HK-2 (cell line): ENCODE measurements around the gene TMEM74B.
"Not testable (repeated sequence)": the region's sequence is repeated elsewhere in the genome, so short reads cannot be mapped to it uniquely, and the experiment has no call there.

Source experiments
- DNase-seq: peaks from one replicate; pipeline ENCODE4 v3.0.0-alpha.2; 2018; ENCODE audit not compliant: unreplicated experiment

Gene TMEM74B

DNA sequence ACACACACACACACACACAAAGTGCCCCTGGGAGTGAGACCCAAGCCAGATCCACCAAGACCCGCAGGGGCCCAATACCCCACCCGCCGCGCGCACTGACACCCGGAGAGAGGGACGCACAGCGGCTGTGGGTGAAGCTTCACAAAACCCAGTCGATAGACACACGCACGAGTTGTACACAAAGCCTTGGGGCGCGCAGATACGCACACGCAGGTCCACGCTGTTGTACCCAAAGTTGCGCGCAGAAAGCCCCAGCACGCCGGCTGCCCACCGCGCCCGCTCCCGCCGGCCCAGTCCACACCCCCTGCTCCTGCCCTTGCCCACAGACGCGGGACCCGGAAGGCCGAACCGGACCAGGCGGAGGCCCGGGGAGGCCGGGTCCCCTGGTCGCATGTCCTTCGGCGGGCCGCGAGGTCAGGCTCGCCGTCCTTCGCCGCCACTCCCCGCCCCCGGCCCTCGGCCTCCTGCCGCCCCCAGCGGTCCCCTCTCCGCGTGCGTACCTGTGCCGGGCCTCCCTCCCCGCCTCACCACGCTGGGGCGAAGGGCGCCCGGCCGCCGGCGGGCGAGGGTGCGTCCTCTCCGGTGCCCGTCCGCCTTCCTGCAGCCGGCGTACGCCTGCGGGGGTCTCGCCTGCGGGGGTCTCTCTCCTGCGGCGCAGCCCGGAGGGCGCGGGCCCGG lies at the start of gene TMEM74B:
Gene TMEM74B, minus strand, starts transcription at position 344 of the 678 bp plus-strand sequence. CDS start 1,180 bp downstream, outside the sequence.
- DNase-seq = peak; percentile 38

DNA sequence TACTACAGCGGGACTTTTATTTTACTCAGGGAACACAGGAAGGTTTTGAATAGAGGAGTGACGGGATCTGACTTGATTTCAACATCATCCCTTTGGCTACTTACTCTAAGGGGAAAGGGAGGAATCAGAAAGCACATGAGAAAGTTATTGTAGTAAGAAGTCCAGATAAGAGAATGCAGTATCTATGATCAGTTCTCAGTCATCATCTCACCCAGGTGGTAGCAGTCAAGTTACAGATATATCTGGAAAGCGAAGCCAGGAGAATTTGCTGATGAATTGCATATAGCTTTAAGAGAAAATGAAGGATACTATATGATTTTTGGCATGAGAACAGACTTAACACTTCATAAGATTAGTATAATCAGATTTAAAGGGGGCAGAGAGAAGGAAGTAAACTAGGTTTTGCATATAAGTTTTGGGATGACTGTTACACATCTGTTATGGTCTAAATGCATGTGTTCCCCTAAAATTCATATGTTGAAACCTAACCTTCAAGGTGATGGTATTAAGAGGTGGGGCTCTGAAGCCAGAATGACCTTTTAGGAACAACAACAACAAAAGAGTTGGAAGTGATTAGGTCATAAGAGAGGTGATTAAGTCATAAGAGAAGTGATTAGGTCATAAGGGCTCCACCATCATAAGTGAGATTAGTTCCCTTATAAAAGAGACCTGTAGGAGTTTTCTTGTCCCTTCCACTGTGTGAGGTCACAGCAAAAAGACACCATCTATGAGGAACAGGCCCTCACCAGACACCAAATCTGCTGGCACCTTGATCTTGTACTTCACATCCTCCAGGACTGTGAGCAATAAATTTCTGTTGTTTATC lies 47.7 kb upstream of the TMEM74B start:
- DNase-seq = no peak

DNA sequence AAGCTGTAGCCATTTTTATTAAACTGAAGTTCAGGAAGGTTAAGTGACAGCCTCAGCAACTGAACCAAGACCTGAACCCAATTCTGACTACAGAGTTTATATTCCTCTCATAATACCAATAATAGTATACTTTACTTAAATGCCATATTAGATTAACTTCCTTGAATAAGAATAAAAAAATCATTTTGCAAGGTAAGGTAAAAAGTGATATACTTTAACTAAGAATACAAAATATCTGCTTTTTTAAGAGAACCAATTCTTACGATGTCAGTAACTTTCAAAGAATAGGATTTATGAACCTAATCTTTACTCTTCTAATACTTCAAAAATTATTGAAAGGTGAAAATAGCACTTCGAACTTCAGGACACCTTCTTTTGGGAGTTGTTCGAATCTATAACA lies 44.8 kb upstream of the TMEM74B start:
- DNase-seq = no peak

DNA sequence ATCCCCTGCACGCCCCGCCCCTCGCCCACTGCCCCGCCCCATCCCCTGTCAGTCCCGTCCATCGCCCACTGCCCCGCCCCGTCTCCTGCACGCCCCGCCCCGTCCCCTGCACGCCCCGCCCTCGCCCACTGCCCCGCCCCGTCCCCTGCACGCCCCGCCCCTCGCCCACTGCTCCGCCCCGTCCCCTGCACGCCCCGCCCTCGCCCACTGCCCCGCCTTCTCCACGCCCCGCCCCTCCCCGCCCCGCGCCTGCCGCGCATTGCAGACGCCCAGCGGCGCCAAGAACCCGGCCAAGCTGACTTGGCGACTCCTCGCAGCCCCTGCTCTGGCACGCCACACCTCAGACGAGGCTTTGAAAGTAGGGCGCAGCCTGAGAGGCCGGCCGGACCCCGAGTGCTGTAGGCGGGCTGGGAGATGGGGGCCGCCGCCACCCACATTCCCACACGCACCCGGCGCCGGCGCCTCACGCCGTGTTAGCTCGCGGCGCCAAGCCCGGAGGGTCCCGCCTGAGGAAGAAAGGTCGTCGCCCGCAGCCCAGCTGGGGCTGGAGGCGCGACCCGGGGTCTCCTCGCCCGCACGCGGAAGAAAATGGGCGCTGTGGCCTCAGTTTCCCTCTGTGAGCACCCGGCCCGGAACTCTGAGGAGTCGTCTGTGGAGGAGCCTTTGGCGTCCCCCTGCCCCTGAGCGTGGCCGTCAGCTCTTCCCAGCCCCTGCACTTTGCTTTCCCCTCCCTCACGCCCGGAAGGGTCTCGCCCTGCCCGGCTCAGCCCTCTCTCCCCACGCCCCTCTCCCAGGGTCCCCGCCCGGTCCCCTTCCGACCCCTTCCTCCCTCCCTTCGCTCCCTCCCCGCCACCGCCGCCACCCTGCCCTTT lies 41.2 kb upstream of the TMEM74B start, which contains the start of gene RAD21L1:
Gene RAD21L1, plus strand, starts transcription at position 262 of the 872 bp plus-strand sequence. CDS start 2,410 bp downstream, outside the sequence.
- DNase-seq = peak; percentile 99

DNA sequence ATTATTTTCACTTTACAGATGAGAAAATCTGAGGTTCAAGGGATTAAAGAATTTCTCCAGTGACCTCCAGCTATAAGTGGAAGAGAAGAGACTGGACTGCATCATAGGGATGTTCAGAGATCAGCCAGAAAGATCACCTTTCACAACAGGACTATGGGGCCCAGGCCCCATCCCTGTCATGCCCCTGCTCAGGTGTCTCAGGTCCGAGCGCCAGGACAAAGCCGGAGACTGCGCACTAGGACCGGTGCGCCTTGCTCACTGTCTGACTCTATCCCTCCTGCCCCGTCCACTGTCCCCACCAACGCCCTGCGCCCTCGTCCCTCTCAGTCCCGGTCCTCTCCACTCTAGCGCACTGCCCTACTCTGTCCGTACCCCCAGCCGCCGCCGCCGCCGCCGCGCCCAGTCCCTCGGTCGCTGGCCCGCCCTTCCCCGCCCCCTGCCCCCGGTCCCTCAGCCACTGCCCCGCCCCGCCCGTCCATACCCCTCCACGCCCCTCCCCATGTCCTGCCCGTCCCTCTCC lies 40.5 kb upstream of the TMEM74B start:
- no peak for DNase-seq

DNA sequence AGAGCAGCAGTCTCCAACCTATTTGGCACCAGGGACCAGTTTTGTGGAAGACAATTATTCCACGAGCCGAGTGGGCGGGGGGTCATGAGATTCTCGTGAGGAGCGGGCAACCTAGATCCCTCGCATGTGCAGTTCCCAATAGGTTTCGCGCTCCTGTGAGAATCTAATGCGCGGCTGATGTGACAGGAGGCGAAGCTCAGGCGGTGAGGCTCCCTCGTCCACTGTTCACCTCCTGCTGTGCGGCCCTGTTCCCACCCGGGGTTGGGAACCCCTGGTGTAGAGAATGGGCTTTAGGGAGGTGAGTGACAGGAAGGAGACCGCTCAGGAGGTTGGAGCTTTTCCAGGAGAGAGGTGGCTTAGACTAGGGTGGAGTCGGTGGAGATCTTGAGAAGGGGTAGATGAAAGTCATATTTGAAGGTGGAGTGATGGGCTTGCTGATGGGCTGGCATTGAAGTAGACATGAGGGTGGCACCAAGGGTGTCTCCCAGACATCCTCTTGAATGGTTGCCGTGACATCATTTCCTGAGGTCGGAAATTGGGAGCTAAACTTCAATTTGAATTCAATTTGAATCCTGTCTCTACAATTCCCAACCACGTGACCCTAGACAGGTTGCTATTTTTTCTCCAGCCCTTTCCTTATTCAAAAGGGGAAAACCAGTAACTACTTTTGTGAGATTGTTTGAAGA lies 39.6 kb upstream of the TMEM74B start:
- DNase-seq = no peak

DNA sequence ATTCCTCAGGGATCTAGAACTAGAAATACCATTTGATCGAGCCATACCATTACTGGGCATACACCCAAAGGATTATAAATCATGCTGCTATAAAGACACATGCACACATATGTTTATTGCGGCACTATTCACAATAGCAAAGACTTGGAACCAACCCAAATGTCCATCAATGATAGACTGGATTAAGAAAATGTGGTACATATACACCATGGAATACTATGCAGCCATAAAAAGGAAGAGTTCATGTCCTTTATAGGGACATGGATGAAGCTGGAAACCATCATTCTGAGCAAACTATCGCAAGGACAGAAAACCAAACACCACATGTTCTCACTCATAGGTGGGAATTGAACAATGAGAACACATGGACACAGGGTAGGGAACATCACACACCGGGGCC lies 38.0 kb upstream of the TMEM74B start:
- not testable (repeated sequence) for DNase-seq

DNA sequence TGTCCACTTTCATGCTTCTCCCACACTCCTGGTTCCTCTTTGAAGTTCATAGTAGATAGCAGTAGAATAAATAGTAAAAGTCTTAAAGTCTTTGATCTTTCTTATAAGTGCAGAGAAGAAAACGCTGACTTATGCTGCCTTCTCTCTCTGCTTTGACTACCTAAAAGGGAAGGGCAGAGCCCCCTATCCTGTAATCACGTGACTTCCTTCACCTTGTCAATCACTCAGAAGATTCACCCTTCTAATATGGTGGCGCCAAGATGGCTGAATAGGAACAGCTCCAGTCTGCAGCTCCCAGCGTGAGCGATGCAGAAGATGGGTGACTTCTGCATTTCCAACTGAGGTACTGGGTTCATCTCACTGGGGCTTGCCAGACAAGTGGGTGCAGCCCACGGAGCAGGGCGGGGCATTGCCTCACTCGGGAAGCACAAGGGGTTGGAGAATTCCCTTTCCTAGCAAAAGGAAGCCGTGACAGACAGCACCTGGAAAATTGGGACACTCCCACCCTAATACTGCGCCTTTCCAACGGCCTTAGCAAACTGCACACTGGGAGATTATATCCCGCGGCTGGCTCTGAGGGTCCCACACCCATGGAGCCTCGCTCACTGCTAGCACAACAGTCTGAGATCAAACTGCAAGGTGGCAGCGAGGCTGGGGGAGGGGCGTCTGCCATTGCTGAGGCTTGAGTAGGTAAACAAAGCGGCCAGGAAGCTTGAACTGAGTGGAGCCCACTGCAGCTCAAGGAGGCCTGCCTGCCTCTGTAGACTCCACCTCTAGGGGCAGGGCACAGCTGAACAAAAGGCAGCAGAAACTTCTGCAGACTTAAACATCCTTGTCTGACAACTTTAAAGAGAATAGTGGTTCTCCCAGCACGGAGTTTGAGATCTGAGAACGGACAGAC lies 32.0 kb upstream of the TMEM74B start:
- DNase-seq = not testable (repeated sequence)

DNA sequence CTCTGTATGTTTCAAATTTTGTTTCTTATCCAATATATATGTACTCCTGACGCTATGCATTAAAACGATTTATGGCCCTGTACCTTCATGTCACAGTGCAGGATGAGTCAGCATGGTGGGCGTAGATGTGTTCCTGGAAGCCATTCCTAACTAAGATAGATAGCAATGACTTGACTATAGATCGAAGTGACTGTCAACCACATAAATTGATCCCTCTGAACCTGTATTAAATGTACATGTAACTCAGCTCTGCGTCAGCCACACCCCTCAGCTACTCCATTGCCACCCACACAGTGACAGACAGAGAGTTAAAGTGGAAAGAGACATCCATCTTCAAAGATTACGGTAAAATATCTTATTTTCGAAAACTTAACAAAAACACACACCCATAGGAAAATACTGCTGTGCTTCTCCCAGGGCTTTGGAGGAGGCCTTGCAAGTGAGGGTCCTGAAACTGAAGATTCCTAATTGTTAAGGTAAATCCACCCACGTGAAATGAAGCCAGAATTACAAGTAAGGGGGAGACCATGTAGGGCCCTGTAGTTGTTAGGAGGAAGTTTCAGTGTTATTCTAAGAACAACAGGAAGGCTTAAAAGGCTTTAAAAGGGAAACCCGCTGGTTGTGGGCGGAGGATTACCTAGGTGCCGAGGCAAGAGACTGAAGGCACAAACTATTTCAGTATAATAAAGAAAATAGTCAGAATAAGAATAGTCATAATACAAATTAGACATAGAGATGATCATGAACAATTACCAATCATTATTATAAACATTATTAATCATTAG lies 30.8 kb upstream of the TMEM74B start:
- DNase-seq = no peak

DNA sequence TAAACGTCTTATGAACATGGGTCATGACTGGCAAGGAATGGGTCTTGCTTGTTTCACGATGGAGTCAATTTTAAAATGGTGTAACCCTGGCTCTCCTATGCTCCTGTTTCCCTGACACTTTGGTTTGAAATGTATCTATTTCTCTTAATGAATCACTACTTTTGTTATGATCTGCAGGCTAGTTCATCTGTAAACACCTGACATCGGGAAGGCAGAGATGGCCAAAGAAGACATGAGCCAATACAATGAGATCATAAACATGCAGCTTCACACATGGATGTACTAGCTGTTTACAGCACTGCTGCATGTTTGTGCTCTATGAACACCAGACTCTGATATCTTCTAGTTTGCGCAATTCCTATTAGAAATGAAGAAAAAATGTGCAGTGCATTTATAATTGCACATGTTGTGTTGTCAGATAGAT lies 30.1 kb upstream of the TMEM74B start:
- no peak for DNase-seq

DNA sequence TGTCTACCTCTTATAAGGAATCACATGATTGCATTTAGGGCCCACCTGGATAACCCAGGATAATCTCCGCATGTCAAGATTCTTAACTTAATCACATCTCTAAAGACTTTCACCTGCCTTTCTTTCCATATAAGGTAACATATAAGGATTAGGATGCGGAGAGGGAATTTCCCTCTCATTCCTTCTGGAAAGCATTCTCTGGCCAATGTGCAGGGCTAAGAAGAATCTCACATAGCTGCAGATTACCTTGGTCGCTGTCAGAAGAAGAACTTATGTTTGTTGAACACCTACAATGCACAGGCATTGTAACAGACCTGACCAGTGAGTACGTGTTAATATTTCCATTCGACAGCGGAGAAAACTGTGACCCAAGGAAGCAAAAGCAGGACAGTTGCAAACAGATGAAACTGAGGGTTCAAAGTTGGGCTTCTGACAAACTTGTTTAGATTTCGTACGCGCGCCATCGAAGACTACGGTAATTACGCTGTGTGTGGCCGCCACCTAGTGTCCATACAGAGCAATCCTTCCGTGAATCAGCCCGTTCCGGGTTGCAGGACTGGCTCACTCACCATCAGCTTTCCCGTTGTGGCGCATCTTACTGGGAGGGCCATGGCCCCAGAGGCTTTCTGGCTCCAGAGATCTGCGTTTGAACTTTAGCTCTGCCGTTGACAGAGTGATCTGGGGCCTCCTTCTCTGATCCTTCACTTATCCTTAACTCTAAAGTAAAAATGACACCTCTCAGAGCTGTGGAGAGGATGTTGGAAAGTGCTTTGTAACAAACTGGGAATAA lies 28.0 kb upstream of the TMEM74B start:
- DNase-seq = peak; percentile 69

DNA sequence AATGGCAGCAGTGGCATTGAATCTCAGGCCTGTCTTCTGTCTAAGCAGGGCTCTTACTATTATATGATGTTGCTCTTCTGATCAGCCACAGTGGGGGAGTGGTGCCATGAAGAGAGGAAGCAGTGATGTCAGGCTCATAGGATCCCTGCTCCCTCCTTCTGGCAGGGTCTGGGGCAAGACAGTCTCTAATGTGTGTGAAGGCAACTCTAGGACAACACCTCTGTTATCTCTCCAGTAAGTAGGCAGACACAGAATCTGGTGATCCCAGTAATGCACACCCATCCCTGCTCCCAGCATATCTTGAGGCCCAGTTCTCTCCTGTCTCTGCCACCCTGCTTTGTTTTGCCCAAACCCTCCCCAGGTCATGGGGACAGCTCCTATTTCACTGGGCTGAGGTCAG lies 27.2 kb upstream of the TMEM74B start:
- no peak for DNase-seq

DNA sequence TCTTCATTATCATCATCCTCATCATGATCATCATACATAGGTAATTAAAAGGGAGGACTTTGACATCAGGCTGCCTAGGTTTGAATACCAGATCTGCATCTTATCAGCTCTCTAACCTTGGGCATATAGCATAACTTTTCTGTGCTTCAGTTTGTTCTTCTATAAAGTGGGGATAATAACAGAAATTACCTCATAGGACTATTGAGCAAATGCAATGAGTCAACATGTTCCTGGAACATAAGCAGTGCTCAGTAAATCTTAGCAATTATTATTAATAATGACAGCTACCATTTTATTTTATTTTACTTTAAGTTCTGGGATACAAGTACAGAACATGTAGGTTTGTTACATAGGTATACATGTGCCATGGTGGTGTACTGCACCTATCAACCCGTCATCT lies 25.7 kb upstream of the TMEM74B start:
- DNase-seq = no peak

DNA sequence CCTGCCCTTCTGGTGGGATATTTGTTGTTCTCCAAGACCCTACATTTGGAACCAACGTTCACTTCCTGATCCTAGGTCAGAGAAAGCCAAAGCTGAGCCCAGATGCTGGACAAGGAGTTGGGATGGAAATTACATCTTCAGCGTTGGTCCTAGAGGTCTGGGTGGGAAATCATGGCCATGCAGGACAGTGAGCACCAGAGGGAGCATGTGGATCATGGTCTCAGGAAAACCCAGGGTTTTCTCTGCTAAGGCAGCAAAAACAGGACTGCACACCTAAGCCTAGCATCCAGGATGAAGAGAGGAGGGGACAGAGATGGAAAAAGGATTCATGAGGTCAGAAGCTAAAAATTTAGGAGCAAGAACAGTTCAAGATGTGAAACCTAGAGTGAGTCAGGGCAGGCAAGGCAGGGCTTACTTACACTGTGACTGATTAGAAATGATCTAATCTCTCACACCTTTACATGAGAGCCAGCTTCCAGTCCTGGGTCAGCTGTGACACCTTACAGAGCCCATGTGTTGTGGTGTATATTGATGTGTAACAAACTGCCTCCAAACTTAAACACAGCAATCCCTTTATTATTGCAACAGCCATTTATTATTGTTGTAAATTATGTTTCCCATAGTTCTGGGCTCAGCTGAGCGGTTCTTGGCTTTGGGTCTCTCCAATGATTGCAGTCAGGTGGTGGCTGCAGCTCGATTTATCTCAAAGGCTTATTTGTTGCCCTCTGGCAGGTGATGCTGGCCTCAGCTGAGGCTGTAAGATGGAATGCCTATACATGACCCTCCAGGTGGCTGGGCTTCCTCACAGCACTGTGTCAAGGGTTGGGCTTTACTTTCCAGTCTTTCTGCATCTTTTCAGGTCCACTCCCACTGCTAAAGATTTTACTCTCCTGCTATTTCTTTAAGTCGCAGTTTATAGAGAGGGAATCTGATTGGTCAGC lies 24.9 kb upstream of the TMEM74B start:
- DNase-seq = no peak

DNA sequence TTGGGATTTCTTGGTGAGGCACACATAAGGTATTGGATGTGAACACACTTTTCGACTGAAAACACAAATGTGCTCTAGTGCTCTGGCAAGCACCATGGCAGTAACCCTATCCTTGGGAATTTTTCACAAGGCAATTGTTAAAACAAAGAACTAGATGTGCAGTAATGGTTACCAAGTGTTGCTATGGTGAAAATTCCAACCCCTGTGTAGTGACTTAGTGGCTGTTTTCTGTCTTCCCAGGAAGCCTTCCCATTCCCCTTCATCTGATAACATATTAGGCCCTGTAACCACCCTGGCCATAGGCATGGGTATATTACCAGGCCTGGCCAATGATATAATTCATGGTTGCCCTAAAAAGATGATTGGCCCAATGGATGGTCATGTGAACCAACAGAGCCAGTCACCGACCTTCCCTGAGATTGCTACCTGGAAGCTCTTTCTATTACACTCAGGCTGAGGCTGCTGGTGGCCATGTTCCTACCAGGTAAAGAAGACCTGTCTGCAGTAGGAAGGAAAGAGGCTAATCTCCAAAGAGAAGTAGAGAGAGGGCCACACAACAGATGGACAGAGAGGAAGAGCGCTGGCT lies 22.6 kb upstream of the TMEM74B start:
- no peak for DNase-seq

DNA sequence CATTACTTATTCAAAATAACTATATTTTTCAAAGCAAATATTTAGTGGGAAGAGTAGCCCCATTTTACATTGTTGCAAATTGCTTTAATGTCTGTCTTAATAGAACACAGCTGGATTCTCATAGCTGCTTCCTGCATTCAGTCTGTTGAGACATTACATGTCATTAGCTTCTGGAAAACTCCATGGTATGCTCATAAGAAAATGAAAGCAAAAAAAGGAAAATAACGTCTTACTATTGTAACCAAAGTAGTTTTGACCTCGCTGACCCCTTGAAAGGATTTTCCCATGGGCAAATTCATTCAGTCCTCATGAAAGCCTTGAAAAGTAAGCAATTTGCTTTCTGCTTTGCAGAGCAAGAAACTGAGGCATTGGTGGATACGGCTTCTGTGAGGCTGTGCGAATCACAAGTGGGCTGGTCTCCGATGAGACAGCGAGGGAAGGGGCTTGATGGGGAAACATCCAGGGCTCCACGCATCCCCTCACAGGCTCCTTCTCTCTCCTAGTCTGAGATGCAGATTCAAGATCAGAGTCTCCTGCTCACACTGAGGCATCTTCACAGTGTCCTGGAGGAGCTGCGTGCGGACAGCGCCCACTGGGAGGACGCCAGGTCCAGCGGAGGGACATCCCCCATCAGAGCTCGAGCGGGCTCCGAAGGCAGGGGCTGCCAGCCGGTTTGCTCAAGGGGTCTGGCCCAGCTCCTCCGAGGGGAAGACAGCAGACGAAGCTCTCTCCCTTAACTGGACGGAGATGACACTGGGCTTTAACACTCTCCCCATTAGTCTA lies 21.8 kb upstream of the TMEM74B start:
- DNase-seq = no peak
